Trophoblast cell (in vitro differentiated cells and primary cell): ENCODE results near the gene VWA3B.

Experiments used
- DNase-seq, 2 donors: peaks; one replicate each; pipeline ENCODE4 v3.0.0-alpha.2; 2016
- H2AFZ ChIP-seq: 2 replicates; pipeline ENCODE4 v1.6.1; 2013; ENCODE audit warnings: low read length, moderate library complexity, mild to moderate bottlenecking; ENCODE audit not compliant: insufficient read depth, poor library complexity
- H2AK5ac ChIP-seq: 2 replicates; pipeline ENCODE4 v1.6.1; 2013; ENCODE audit warnings: mild to moderate bottlenecking, low read length
- H2BK120ac ChIP-seq: 2 replicates; pipeline ENCODE4 v1.6.1; 2013; ENCODE audit warnings: low read length, mild to moderate bottlenecking, moderate library complexity; ENCODE audit not compliant: insufficient read depth, poor library complexity
- H2BK12ac ChIP-seq: 2 replicates; pipeline ENCODE4 v1.6.1; 2013; ENCODE audit warnings: mild to moderate bottlenecking, low read length, moderate library complexity
- H2BK5ac ChIP-seq: 2 replicates; pipeline ENCODE4 v1.6.1; 2013; ENCODE audit warnings: low read length, low read depth, moderate library complexity, mild to moderate bottlenecking; ENCODE audit not compliant: poor library complexity
- H3K14ac ChIP-seq: 2 replicates; pipeline ENCODE4 v1.6.1; 2013; ENCODE audit warnings: mild to moderate bottlenecking, low read length
- H3K18ac ChIP-seq: 2 replicates; pipeline ENCODE4 v1.6.1; 2013; ENCODE audit warnings: mild to moderate bottlenecking, low read length
- H3K23ac ChIP-seq: 2 replicates; pipeline ENCODE4 v1.6.1; 2013; ENCODE audit warnings: low read length
- H3K27ac ChIP-seq: 2 replicates; pipeline ENCODE4 v1.5.1; 2013; ENCODE audit warnings: low read depth, mild to moderate bottlenecking, inconsistent platforms, low read length, moderate library complexity
- H3K27me3 ChIP-seq: 2 replicates; pipeline ENCODE4 v1.6.1; 2013; ENCODE audit warnings: inconsistent platforms, mild to moderate bottlenecking, low read length, moderate library complexity; ENCODE audit not compliant: insufficient read depth
- H3K36me3 ChIP-seq, 2 experiments: 1 replicate in 1 of 2; 2 replicates in 1 of 2; pipeline ENCODE4 v1.6.1; 2013; ENCODE audit warnings: low read length in 2 of 2, mild to moderate bottlenecking in 2 of 2, moderate library complexity in 1 of 2; ENCODE audit not compliant: insufficient read depth in 2 of 2, control insufficient read depth in 1 of 2
- H3K4ac ChIP-seq: 2 replicates; pipeline ENCODE4 v1.6.1; 2013; ENCODE audit warnings: low read depth, mild to moderate bottlenecking, low read length, moderate library complexity
- H3K4me1 ChIP-seq, 2 experiments: 1 replicate in 1 of 2; 2 replicates in 1 of 2; pipeline ENCODE4 v1.6.1; 2013; ENCODE audit warnings: low read length in 2 of 2, mild to moderate bottlenecking in 2 of 2, moderate library complexity in 1 of 2; ENCODE audit not compliant: insufficient read depth in 2 of 2, control insufficient read depth in 1 of 2
- H3K4me2 ChIP-seq: 2 replicates; pipeline ENCODE4 v1.6.1; 2013; ENCODE audit warnings: inconsistent platforms, mild to moderate bottlenecking, low read length, moderate library complexity
- H3K4me3 ChIP-seq: 2 replicates; pipeline ENCODE4 v1.5.1; 2013; ENCODE audit warnings: mild to moderate bottlenecking, low read depth, low read length, inconsistent platforms
- H3K79me1 ChIP-seq: one replicate; pipeline ENCODE4 v1.6.1; 2013; ENCODE audit warnings: low read length
- H3K79me2 ChIP-seq: 2 replicates; pipeline ENCODE4 v1.6.1; 2013; ENCODE audit warnings: low read length, mild to moderate bottlenecking; ENCODE audit not compliant: control insufficient read depth, insufficient read depth, poor library complexity
- H3K9ac ChIP-seq: 2 replicates; pipeline ENCODE4 v1.6.1; 2013; ENCODE audit warnings: mild to moderate bottlenecking, low read length
- H3K9me3 ChIP-seq: 2 replicates; pipeline ENCODE4 v1.6.1; 2013; ENCODE audit warnings: low read depth, mild to moderate bottlenecking, control low read depth, inconsistent platforms, low read length; ENCODE audit not compliant: insufficient read depth
- H4K12ac ChIP-seq: 2 replicates; pipeline ENCODE4 v1.6.1; 2013; ENCODE audit warnings: low read depth, mild to moderate bottlenecking, low read length, moderate library complexity
- H4K8ac ChIP-seq: 2 replicates; pipeline ENCODE4 v1.6.1; 2013; ENCODE audit warnings: low read depth, mild to moderate bottlenecking, low read length, moderate library complexity
- H4K91ac ChIP-seq: one replicate; pipeline ENCODE4 v1.6.1; 2013; ENCODE audit warnings: low read depth, mild to moderate bottlenecking, low read length, moderate library complexity
- WGBS: extraction: QIAGEN DNeasy Blood & Tissue Kit; methylation state at CpG from one replicate; pipeline ENCODE4 v1.1.7; 2013; ENCODE audit warnings: missing lambda C conversion rate; ENCODE audit not compliant: insufficient read length, insufficient coverage; ENCODE audit errors: extremely low coverage; 5-methylcytosine and 5-hydroxymethylcytosine counted together

The VWA3B gene

GRCh38 chr2:98308068-98308467 lies 221.1 kb downstream of the VWA3B start:
- peak; percentile 86 to 94 for DNase-seq
- H4K91ac ChIP-seq: no peak overlapping the region
- no peak overlapping the region for H3K4me2 ChIP-seq
- no peak overlapping the region for H3K9ac ChIP-seq
- H4K12ac ChIP-seq: no peak overlapping the region
- H2BK12ac ChIP-seq: no peak overlapping the region
- no peaks in the 10 kb centered on the region for H3K79me2 ChIP-seq
- H3K4me3 ChIP-seq: no peak overlapping the region
- H3K27me3 ChIP-seq: no peaks in the 10 kb centered on the region
- no CpG with 5 or more reads among the region's 8 CpGs for WGBS
- H3K79me1 ChIP-seq: no peaks in the 10 kb centered on the region
- H2BK5ac ChIP-seq: no peak overlapping the region
- H3K4ac ChIP-seq: no peak overlapping the region
- H3K23ac ChIP-seq: no peak overlapping the region
- H3K14ac ChIP-seq: no peak overlapping the region
- H3K4me1 ChIP-seq: no peaks in the 10 kb centered on the region
- H2AFZ ChIP-seq: no peak overlapping the region
- no peak overlapping the region for H3K18ac ChIP-seq
- no peak overlapping the region for H2BK120ac ChIP-seq
- H3K9me3 ChIP-seq: no peaks in the 10 kb centered on the region
- no peak overlapping the region for H3K27ac ChIP-seq
- H3K36me3 ChIP-seq: no peaks in the 10 kb centered on the region
- no peak overlapping the region for H2AK5ac ChIP-seq
- no peak overlapping the region for H4K8ac ChIP-seq

GRCh38 chr2:98308532-98308931 lies 221.6 kb downstream of the VWA3B start:
- Histone ChIP-seq H3K9me3 (peaks cover 2% of the 10 kb centered on the region), H3K4me1 (no peaks in the 10 kb centered on the region), H2BK5ac (no peak overlapping the region), H3K4ac (no peak overlapping the region), H4K8ac (no peak overlapping the region), H4K91ac (no peak overlapping the region), H2AK5ac (no peak overlapping the region), H3K36me3 (no peaks in the 10 kb centered on the region), H3K4me3 (peak overlapping the region; percentile 46), H3K4me2 (no peak overlapping the region), H3K9ac (no peak overlapping the region), H2BK120ac (no peak overlapping the region), H3K27me3 (no peaks in the 10 kb centered on the region), H3K79me2 (no peaks in the 10 kb centered on the region), H2BK12ac (no peak overlapping the region), H3K14ac (no peak overlapping the region), H4K12ac (no peak overlapping the region), H3K27ac (no peak overlapping the region), H3K23ac (no peak overlapping the region), H3K79me1 (no peaks in the 10 kb centered on the region), H3K18ac (no peak overlapping the region), H2AFZ (no peak overlapping the region)
- no CpG with 5 or more reads among the region's 4 CpGs for WGBS
- peak; percentile 45 to 49 for DNase-seq

- Histone ChIP-seq H3K27ac (no peak overlapping the region), H3K79me2 (no peaks in the 10 kb centered on the region), H3K4me3 (no peak overlapping the region), H3K27me3 (no peaks in the 10 kb centered on the region), H2BK5ac (no peak overlapping the region), H2BK12ac (no peak overlapping the region), H3K4me1 (no peaks in the 10 kb centered on the region), H3K18ac (no peak overlapping the region), H4K12ac (no peak overlapping the region), H4K91ac (no peak overlapping the region), H3K36me3 (no peaks in the 10 kb centered on the region), H2AK5ac (no peak overlapping the region), H3K23ac (no peak overlapping the region), H3K79me1 (no peaks in the 10 kb centered on the region), H3K4me2 (no peak overlapping the region), H3K9me3 (peaks cover 2% of the 10 kb centered on the region), H2AFZ (no peak overlapping the region), H4K8ac (no peak overlapping the region), H3K9ac (no peak overlapping the region), H3K14ac (no peak overlapping the region), H2BK120ac (no peak overlapping the region), H3K4ac (no peak overlapping the region)
- DNase-seq: no peak
- WGBS: no CpG with 5 or more reads among the region's 11 CpGs
These were observed 222.6 kb downstream of the VWA3B start for GRCh38 chr2:98309580-98309979.

GRCh38 chr2:98310010-98310409 lies 223.0 kb downstream of the VWA3B start:
- WGBS: no CpG with 5 or more reads among the region's 4 CpGs
- no peak overlapping the region for H4K8ac ChIP-seq

More at GRCh38 chr2:98310010-98310409, 223.0 kb downstream of the VWA3B start:
- no peak overlapping the region for H2AK5ac ChIP-seq
- no peak overlapping the region for H4K91ac ChIP-seq
- H4K12ac ChIP-seq: no peak overlapping the region
- no peak overlapping the region for H3K18ac ChIP-seq
- H2BK12ac ChIP-seq: no peak overlapping the region
- no peaks in the 10 kb centered on the region for H3K4me1 ChIP-seq
- H3K36me3 ChIP-seq: no peaks in the 10 kb centered on the region
- no peak overlapping the region for H3K27ac ChIP-seq
- no peak for DNase-seq
- H3K9ac ChIP-seq: no peak overlapping the region
- H3K27me3 ChIP-seq: no peaks in the 10 kb centered on the region
- H3K79me2 ChIP-seq: no peaks in the 10 kb centered on the region
- no peak overlapping the region for H2BK5ac ChIP-seq
- no peak overlapping the region for H3K14ac ChIP-seq
- H2BK120ac ChIP-seq: no peak overlapping the region
- no peaks in the 10 kb centered on the region for H3K79me1 ChIP-seq
- H3K23ac ChIP-seq: no peak overlapping the region
- no peak overlapping the region for H3K4me2 ChIP-seq
- peaks cover 2% of the 10 kb centered on the region for H3K9me3 ChIP-seq
- no peak overlapping the region for H2AFZ ChIP-seq
- H3K4ac ChIP-seq: no peak overlapping the region
- H3K4me3 ChIP-seq: no peak overlapping the region
